Measurements from ENCODE around the gene UNC93A. TPM values are rescaled to one million over a fixed set of nuclear protein-coding genes. Genes with fewer than 3 reads are reported as not detected.

Gene UNC93A
- total RNA-seq, 1 donor from 2014 or later, result not detected

DNA sequence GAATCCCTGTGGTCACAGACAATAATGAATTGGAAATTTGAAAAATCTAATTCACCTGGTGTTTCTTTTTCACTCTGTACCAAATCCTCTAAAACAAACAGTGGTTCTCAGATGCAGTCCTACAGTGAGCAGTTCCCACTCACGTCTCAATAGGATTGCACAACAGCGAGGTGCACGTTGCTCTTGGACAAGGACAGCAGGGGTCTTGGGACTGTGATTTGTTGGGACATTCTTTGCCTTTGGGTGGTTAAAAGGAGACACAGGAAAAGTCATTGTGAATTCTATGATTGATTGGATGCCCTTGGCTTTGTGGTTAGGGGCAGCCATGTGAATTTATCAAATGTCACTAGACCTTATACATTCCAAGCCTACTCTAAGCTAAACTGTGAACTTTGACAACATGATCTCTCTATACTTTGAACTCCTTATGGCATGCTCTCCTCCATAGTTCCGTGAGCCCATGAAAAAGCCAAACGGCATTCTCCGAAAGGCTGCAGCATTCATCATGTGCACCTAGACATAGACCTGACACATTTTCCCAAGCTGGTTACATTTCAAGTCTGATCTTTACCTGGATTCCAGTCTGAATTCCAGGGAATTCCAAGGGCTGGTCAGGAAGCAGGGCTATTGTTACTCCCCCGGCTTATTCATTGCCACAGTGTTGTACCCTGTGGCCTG is 647 bp downstream of the UNC93A start:
- FAIRE-seq (no peak), DNase-seq (ENCODE audit: low spot score in 2 of 2) (no peak)

DNA sequence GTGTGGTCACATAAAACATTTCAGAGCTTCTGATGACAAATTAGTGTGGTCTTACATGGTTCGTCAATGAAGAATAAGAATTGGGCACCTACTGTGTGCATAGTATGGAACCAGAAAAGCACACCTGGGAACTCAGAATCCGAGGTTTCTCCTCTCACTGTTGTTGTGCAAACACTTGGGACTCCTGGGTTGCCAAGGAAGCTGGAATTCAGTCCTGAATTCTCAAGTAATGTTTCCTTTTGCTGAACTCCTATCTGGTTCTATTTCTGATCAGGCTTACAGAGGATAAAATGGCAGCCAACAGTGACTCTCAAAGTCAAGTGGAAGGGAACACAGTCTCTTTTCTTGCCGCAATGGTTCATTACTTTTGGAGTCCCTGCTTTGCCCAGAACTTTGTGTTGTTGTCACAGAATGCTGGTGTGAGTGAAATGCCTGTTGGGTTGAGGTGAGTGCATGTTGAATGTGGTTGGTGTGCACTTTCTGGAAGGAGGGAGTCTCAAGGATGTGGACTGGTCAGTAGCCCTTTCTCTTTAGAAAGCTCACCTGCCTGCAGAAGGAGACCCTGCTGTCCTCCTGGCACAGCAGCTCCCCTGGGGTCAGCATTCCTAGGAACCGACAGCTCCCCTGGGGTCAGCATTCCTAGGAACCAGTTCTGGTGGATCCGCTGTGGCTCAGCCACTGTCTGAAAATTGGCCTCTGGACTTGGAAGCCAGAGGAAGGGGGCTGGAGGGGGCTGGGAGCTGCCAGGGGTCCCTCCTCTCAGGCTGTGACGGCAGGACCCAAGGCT is 1.4 kb downstream of the UNC93A start:
- no peak for FAIRE-seq
- DNase-seq (ENCODE audit: low spot score in 2 of 2), result no peak

DNA sequence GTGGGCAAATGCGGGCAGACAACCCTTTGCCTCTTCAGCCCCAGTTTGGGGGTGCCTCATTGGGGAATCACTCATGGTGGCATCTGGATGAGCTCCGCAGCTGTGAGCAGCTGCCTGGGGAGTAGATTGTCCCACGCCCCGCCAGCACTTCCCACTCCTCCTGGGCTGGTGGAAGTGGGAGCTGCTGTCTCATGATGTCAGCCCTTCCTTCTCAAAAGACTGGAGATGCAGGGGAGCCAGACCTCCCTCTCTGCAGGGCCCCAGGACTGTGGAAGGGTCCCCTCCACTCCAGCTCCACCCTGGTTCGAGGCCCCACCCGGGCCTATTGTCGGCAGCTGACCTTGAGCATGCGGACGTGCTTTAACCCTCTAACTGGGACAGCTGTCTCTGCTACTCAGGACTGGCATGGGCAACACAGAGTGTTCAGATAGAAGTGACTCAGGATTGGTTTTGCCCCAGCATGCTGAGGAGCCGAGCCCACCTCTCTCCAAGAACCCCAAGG is 2.0 kb downstream of the UNC93A start:
- no peak for DNase-seq (ENCODE audit: low spot score in 2 of 2)
- FAIRE-seq, result no peak

DNA sequence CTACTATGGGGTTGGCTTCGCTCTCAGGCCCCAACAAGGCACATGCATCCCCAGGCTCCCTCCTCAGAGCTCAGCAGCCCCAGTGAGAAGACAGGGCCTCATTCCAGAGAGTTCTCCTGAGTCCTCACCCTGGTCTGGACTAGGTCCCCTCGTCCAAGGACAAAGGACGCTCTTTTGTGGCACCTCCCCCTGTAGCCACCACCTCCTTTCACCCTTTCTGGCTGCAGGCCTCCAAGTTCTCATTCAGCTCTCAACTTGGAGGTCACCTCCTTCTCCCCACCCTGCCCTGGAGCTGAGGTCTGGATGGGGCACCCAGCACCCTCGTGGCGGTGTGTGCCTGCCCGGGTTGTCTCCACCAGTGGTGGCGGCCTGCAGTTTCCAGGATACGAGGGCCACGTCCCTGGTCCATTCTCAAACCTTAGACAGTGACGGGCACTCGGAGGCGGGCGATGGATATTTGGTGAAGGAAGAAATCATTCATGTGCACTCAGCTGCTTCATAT is 2.5 kb downstream of the UNC93A start:
- FAIRE-seq (no peak), DNase-seq (ENCODE audit: low spot score in 2 of 2) (no peak)

DNA sequence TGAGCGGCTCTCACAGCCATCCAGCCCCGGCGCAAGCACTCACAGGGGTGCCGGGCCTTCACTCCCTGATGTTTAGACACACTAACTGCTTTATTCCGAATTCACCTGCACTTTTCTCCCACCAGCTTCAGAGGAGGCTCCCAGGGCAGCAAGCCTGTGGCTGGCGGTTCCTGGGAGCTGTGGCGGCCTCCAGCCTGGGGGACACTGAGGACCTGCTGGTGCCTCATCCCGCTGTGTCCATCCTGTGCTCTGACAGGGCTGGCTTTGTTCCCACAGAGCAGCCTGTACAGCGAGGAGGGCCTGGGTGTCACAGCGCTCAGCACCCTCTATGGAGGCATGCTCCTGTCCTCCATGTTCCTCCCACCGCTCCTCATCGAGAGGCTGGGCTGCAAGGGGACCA is 3.1 kb downstream of the UNC93A start:
- FAIRE-seq (no peak), DNase-seq (ENCODE audit: low spot score in 2 of 2) (no peak)

DNA sequence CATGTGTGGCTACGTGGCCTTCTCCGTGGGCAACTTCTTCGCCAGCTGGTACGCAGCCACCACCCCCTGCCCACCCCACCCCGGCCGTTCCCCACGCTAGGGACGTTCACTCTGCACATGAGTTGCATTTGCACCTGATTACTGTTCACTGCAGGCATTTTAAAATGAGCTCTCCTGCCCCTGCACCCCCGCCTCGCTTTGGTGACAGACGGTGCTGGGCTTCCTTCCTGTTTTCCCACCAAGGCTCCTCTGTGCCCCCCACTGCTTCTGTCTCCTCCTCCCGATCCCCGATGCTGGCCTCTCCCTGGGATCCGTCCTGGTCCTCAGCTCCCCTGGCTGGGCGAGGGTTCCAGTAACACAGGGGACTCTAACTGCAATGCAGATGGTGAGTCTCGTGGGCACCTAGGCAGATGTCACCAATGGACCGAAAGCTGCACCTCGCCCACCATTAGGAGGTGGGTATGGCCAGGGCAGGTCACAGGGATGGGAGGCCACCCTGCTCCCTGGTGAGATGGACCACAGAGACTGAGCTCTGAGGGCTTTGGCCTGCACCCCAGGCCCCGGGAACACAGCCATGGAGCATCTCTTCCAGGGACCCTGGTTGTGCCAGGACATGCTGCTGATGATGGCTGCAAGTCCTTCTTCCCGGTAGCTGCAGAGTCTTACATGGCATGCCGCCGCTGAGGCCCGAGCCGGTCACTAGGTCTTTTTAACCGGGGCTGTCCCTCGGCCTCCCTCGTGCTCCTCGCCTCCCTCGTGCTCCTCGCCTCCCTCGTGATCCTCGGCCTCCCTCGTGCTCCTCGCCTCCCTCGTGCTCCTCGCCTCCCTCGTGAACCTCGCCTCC is 3.8 kb downstream of the UNC93A start:
- no peak for FAIRE-seq
- DNase-seq (ENCODE audit: low spot score in 2 of 2), result no peak

DNA sequence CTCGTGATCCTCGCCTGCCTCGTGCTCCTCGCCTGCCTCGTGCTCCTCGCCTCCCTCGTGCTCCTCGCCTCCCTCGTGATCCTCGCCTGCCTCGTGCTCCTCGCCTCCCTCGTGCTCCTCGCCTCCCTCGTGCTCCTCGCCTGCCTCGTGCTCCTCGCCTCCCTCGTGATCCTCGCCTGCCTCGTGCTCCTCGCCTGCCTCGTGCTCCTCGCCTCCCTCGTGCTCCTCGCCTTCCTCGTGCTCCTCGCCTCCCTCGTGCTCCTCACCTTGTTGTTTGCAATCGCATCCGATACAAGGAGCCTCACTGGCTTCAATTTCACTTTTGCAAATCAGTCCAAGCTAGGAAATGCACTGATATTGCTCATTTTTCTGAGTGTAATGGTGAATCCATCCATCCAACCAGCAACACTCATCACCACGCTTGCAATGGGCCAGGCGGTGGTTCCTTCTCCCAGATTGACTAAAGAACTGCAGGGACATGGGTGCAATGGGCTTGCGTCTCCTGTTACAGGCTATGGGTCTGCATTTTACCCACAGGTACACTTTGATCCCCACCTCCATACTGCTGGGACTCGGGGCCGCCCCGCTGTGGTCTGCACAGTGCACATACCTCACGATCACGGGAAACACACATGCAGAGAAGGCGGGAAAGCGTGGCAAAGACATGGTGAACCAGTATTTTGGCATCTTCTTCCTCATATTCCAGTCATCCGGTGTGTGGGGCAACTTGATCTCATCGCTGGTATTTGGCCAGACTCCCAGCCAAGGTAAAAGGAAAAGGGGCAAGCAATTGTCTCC is 4.6 kb downstream of the UNC93A start:
- FAIRE-seq (no peak), DNase-seq (ENCODE audit: low spot score in 2 of 2) (no peak)

DNA sequence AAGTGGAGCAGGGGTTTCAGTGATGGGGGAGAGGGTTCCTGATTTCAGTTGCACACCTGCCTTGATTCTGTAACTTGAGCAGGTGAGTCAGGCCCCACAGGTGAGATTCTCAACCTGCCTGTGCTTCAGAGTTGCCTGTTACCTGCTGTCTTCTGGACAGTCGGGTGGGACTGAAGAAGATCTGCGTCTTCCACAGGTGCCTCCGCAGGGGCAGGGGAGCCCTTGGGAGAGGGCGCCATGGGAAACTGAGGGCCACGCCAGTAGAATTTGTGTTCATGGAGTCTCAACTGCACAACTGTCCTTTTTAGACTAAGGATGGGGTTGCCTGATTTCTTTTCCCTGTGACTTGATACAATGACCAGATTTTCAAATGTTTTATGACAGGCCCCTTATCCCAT is 5.2 kb downstream of the UNC93A start:
- FAIRE-seq (no peak), DNase-seq (ENCODE audit: low spot score in 2 of 2) (no peak)

DNA sequence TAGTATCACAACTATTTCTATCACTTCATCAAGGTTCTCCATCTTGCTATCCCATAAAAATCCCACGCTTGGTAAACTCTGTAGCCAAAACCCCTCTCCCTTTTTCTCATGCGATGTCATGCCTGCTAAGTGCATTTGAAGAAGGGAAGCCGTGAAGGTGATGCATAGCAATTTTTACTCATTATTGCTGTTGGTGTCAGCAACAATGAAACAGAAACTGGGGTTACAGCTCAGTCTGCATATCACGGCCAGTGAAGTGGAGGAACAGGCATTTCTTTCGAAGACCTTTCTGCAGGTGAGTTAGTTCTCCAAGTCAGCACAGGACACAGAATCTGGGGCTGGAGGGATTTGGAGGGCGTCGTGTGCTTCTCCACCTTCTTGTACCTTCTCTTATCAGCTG is 5.8 kb downstream of the UNC93A start:
- FAIRE-seq (no peak), DNase-seq (ENCODE audit: low spot score in 2 of 2) (no peak)

DNA sequence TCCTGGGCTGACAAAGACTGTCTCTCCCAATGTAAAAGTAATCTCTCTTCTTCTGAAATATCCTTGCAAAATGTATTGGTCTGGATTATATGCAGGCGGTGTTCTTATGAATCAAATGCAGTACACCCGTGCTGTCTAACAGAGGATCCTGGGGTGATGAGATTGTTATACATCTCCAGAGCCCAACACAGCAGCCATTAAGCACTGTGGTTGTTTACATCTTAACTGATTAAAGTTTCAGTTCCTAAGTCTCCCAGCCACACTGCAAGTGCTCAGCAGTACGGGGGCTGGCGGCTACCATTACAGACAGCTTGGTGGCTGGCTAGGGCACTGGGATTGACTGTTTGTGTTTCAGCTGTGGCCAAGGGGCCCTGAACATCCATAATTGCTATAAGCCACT is 7.0 kb downstream of the UNC93A start:
- FAIRE-seq, result no peak
- DNase-seq (ENCODE audit: low spot score in 2 of 2), result no peak

DNA sequence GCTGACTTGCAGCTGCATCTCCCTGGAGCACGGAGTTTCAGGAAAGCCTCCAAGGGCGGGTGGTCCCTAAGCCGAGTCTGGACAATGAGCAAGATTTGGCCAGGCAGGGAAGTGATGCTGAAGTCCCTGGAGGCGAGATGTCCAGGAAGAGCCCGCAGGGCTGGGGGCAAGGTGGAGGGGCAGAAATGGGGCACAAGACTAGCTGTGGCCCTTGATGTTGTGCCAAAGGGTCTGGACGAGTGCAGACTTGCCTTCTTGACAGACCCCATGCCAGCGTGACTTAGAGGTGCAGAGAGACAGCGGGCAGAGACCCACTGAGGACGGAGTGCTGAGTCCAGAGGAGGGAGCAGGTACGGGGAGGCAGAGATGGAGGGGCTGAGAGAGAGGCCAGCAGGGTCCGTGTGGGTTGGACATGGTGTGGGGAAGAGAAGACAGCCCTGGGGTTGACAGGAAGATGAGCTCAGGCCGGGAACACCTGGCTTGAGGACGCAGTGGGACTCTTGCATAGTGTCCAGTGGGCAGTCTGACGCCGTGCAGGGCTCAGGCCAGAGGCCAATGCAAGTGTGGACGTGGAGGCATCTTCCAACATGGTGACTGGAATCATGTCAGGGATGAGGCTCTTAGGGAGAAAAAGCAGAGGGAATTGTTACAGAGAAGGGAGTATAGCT is 8.7 kb downstream of the UNC93A start:
- FAIRE-seq, result no peak
- no peak for DNase-seq (ENCODE audit: low spot score in 2 of 2)

DNA sequence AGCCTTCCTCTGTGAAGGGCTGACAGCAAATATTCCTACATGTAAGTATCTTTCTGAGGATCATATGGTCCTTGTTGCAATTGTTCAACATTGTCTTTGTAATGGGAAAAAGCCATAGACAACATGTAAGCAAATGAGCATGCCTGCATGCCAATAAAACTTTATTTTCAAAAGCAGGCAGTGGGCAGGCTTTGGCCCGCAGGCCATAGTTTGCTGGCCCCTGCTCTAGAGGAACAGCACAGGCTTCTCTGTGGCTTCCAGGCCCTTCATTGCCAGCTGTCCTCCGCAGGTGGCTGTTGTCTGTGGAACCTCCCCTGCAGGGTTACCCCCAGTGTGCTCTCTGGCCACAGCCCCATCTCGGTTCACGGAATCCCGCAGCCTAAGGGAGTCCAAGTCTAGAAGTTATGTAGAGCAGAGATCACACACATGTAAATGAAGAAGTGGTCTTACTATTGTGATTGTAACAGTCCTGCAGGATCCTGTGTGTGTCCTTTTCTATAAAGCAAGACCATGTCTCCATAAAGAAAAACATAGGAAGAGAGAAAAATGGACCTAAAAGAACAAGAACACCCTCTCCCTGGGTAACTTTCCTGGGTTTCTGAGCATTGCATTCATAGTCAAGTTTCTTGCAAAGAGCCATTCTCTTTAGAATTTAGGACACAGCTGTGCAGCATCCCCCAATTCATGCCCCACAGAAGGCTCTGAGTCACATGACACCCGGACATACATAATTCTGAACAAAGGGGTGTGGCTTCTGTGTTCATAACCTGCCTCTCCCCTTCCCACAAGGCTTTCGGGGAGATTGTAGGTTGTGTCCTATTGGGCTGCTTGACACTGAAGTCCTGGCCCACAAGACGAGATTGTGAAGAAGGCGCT is 10.0 kb downstream of the UNC93A start:
- FAIRE-seq, result no peak

DNA sequence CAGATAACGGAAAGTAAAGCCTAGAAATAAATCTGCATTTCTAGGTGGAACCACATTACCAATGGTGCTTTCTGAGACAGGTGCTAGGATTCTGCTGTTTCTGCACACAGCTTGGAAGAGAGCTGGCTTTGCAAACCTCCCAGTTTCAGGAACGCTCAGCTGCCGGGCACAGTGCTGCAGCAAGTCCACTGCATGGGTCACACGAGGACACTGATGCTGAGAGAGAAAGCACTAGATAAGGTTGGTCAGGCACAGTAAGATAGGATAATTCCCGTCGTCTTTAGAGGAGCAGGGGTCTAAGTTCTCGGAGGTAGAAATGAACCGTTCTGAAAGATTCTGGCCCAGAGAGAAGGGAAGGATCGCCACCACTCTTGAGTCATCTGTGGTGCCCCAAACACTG is 11.0 kb downstream of the UNC93A start:
- FAIRE-seq (no peak), DNase-seq (ENCODE audit: low spot score in 2 of 2) (no peak)

More for the DNA sequence above, 10.0 kb downstream of the UNC93A start:
- DNase-seq (ENCODE audit: low spot score in 2 of 2), result no peak

DNA sequence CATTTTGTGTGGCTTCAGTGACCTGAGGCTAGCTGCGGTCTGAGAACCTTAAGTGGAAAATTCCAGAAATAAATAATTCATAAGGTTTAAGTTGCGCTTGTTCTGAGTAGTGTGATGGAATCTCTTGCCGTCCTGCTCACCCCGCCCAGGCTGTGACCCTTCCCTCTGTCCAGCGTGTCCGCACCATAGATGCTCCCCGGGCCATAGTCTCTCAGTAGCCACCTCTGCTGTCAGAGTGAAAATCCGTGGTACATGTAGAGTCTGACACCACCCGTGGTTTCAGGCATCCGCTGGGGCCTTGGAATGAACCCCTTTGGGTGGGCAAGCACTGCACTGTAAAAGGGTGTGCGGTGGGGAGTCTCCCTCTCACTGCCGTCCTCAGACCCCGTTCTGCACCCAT is 11.7 kb downstream of the UNC93A start:
- DNase-seq (ENCODE audit: low spot score in 2 of 2) (no peak), FAIRE-seq (no peak)

DNA sequence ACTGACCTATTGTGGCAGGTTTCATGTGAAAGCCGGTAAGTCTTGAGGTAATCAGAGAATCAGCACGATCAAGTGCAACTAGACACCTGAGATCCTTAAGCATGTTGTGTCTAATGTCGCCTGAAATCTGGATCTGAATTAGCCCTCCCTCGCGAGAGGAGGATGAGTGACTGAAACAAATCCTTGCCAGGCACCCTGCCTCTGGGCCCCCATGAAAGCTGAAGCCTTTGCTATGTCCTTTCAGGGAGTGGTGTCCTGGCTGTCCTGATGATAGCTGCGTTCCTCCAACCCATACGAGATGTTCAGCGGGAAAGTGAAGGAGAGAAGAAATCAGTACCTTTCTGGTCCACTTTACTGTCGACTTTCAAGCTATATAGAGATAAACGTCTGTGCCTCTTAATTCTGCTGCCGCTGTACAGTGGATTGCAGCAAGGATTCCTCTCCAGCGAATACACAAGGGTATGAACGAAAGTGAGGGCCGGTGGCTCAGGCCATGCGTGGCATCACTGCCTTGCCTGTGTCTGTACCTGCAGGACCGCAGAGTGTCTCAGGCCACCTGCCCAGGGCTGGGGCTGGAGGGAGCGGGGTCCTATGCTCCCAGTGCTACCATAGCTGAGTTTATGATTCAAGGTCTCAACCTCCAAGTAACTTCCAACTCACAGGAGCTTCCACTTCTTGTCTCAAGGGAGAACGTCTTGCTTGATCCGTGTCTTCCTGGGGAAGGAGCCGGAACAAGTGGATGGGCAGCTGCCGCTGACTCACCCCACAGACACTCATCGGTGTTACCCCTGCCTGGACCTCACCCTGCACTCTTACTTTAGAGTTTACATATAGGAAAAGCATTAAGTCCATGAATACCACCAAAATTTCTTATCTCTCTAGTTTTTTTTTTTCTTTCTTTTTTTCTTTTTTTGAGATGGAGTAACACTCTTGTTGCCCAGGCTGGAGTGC is 12.8 kb downstream of the UNC93A start:
- FAIRE-seq (no peak), DNase-seq (ENCODE audit: low spot score in 2 of 2) (no peak)

DNA sequence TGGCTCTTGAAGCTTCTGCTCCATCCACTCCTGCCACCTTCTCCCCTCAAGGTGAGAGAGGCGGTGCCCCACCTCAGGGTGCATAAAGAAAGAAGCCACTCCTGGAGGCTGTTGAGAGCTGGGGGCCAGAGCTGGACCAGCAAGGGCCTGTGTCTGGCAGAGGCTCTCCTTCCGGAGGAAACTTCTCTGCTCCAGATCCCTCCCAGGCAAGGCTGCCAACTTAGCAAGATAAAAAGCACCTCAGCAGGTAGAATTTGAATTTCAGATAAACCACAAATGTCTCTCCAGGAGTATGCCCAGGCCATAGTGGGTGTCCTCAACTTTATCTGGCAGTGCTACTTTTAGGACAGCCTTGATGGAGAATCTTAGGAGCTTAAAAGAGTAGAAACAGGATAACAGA is 13.8 kb downstream of the UNC93A start:
- FAIRE-seq, result no peak
- no peak for DNase-seq (ENCODE audit: low spot score in 2 of 2)

DNA sequence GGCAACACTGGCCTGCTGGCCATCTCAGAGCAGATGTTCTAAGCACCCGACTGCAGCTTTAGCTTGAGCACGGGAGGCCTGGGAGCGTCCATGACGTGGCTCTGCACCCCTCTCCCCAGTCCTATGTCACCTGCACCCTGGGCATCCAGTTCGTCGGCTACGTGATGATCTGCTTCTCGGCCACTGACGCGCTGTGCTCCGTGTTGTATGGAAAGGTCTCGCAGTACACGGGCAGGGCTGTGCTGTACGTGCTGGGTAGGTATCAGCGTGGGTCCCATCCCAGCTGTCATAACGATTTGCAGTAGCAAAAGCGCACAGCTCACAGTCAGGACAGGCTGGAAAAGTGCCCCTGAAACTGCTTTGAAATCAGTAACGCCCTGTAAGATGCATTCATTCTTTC is 14.7 kb downstream of the UNC93A start:
- FAIRE-seq (no peak), DNase-seq (ENCODE audit: low spot score in 2 of 2) (no peak)
